Endothelial cell (in vitro differentiated cells): ENCODE measurements around the gene INPP5F. TPM values are rescaled to one million over a fixed set of nuclear protein-coding genes. Genes with fewer than 3 reads are reported as not detected.

ENCODE experiments used
- DNase-seq: peaks from one replicate; pipeline ENCODE4 v3.0.0; 2021; ENCODE audit warnings: low spot score
- H3K27ac Mint-ChIP-seq: one replicate; pipeline ENCODE4 v1.8.0; 2021; ENCODE audit warnings: mixed read lengths, inconsistent platforms; ENCODE audit not compliant: unreplicated experiment
- H3K27me3 Mint-ChIP-seq: one replicate; pipeline ENCODE4 v1.8.0; 2021; ENCODE audit warnings: mild to moderate bottlenecking, moderate library complexity, mixed read lengths, inconsistent platforms; ENCODE audit not compliant: unreplicated experiment
- H3K36me3 Mint-ChIP-seq: one replicate; pipeline ENCODE4 v1.8.0; 2021; ENCODE audit warnings: mild to moderate bottlenecking, low read depth, mixed read lengths, inconsistent platforms; ENCODE audit not compliant: unreplicated experiment
- H3K4me1 Mint-ChIP-seq: one replicate; pipeline ENCODE4 v1.8.0; 2021; ENCODE audit warnings: mild to moderate bottlenecking, mixed read lengths, inconsistent platforms; ENCODE audit not compliant: unreplicated experiment
- H3K4me3 Mint-ChIP-seq: one replicate; pipeline ENCODE4 v1.8.0; 2021; ENCODE audit warnings: mild to moderate bottlenecking, mixed read lengths, inconsistent platforms; ENCODE audit not compliant: unreplicated experiment
- H3K9me3 Mint-ChIP-seq: one replicate; pipeline ENCODE4 v1.8.0; 2021; ENCODE audit warnings: mixed read lengths, inconsistent platforms; ENCODE audit not compliant: unreplicated experiment
- CTCF ChIP-seq: fragments of 200-600 bp; sonication (generic); IDR thresholded peaks from one replicate; pipeline ENCODE4 v1.5.0; 2021; ENCODE audit warnings: antibody characterized with exemption; ENCODE audit not compliant: unreplicated experiment
- total RNA-seq: library from RNA; stranded (reverse); fragmentation: NEBNext Ultra II Directional; extraction: Animal tissue kit (Norgen Biotek cat#: 25700); gene quantifications from one replicate; pipeline ENCODE4 v1.2.1, GENCODE V29; 2021; ENCODE audit not compliant: unreplicated experiment

The INPP5F gene
- total RNA-seq, 1 donor from 2014 or later = 45.7 TPM

GRCh38 chr10:119736220-119736619, 10.4 kb downstream of the INPP5F start:
- H3K4me3 Mint-ChIP-seq = no peak overlapping the region
- no peaks in the 10 kb centered on the region for H3K27me3 Mint-ChIP-seq
- no peak for TF ChIP-seq CTCF
- H3K9me3 Mint-ChIP-seq = no peaks in the 10 kb centered on the region
- peaks cover 16% of the 10 kb centered on the region for H3K4me1 Mint-ChIP-seq
- H3K36me3 Mint-ChIP-seq = no peaks in the 10 kb centered on the region
- no peak overlapping the region for H3K27ac Mint-ChIP-seq
- no peak for DNase-seq

GRCh38 chr10:119737039-119737663, 11.3 kb downstream of the INPP5F start:
- Mint-ChIP-seq H3K36me3 (no peaks in the 10 kb centered on the region), H3K4me1 (peaks cover 16% of the 10 kb centered on the region), H3K9me3 (no peaks in the 10 kb centered on the region), H3K4me3 (no peak overlapping the region), H3K27ac (no peak overlapping the region), H3K27me3 (no peaks in the 10 kb centered on the region)
- no peak for TF ChIP-seq CTCF
- no peak for DNase-seq

- H3K27ac Mint-ChIP-seq = no peak overlapping the region
- no peak overlapping the region for H3K4me3 Mint-ChIP-seq
- no peaks in the 10 kb centered on the region for H3K9me3 Mint-ChIP-seq
- no peaks in the 10 kb centered on the region for H3K27me3 Mint-ChIP-seq
- peaks cover 23% of the 10 kb centered on the region for H3K4me1 Mint-ChIP-seq
- H3K36me3 Mint-ChIP-seq = no peaks in the 10 kb centered on the region
- DNase-seq = no peak
- no peak for TF ChIP-seq CTCF
Observed at GRCh38 chr10:119737823-119738222, 12.0 kb downstream of the INPP5F start.

- H3K9me3 Mint-ChIP-seq = no peaks in the 10 kb centered on the region
- TF ChIP-seq CTCF = no peak
- no peaks in the 10 kb centered on the region for H3K27me3 Mint-ChIP-seq
- peak overlapping the region; percentile 53 for H3K27ac Mint-ChIP-seq
- H3K4me3 Mint-ChIP-seq = no peak overlapping the region
- no peak for DNase-seq
- H3K36me3 Mint-ChIP-seq = no peaks in the 10 kb centered on the region
- H3K4me1 Mint-ChIP-seq = peaks cover 29% of the 10 kb centered on the region
Observed at GRCh38 chr10:119738962-119739361, 13.1 kb downstream of the INPP5F start.

- Mint-ChIP-seq H3K36me3 (no peaks in the 10 kb centered on the region), H3K27ac (no peak overlapping the region), H3K9me3 (no peaks in the 10 kb centered on the region), H3K27me3 (no peaks in the 10 kb centered on the region), H3K4me1 (peaks cover 35% of the 10 kb centered on the region), H3K4me3 (no peak overlapping the region)
- TF ChIP-seq CTCF = no peak
- no peak for DNase-seq
Observed at GRCh38 chr10:119740096-119740495, 14.2 kb downstream of the INPP5F start.
